Endothelial cell of umbilical vein (primary cell): ENCODE measurements around the gene IL6. TPM values are rescaled to one million over a fixed set of nuclear protein-coding genes. Genes with fewer than 3 reads are reported as not detected.

ENCODE experiments used
- BruUV-seq: library from RNA; stranded (reverse); fragments of 400-500 nt; replicated peaks from 2 replicates; lab custom pipeline; 2021; lab: Mats Ljungman, UMichigan
- CTCF ChIA-PET: fragments of 300-600, 350-600 bp; sonication (Branson Sonifier 250); formaldehyde crosslinking; loops from one replicate; lab custom pipeline; 2021; ENCODE audit warnings: antibody characterized with exemption, inconsistent platforms; lab: Charles Lee
- POLR2A ChIA-PET: fragments of 300-600, 350-600 bp; sonication (Branson Sonifier 250); formaldehyde crosslinking; loops from one replicate; lab custom pipeline; 2021; ENCODE audit warnings: antibody characterized with exemption, inconsistent platforms; lab: Charles Lee
- DNase-seq: peaks from one replicate; pipeline ENCODE4 v3.0.0-alpha.2; 2011; ENCODE audit warnings: low read depth, low spot score
- FAIRE-seq: peaks from 2 replicates; lab custom pipeline; 2011; peaks lifted over from hg19 to GRCh38; lab: Jason Lieb, UNC
- H2AFZ ChIP-seq: 2 replicates; pipeline ENCODE4 v1.6.0; 2012; ENCODE audit warnings: low read depth, low read length, control low read depth, inconsistent platforms
- H3K27ac ChIP-seq: 2 replicates; pipeline ENCODE4 v1.5.1; 2011; ENCODE audit warnings: low read depth, mild to moderate bottlenecking, control low read depth, low read length, moderate library complexity; ENCODE audit not compliant: insufficient read depth
- H3K27me3 ChIP-seq, 2 experiments: 2 replicates each; pipeline versions ENCODE4 v1.6.0 to v1.6.1; 2011; ENCODE audit warnings: low read length in 2 of 2, mixed read lengths in 1 of 2; ENCODE audit not compliant: control insufficient read depth in 2 of 2, insufficient read depth in 2 of 2
- H3K36me3 ChIP-seq, 2 experiments: 2 replicates in 1 of 2; 3 replicates in 1 of 2; pipeline ENCODE4 v1.5.1; 2011; ENCODE audit warnings: low read length in 2 of 2, mild to moderate bottlenecking in 1 of 2, moderate library complexity in 1 of 2; ENCODE audit not compliant: control insufficient read depth in 2 of 2, insufficient read depth in 2 of 2; ENCODE audit errors: extremely low read depth in 1 of 2
- H3K4me1 ChIP-seq: 3 replicates; pipeline ENCODE4 v1.5.1; 2011; ENCODE audit warnings: mild to moderate bottlenecking, low read length; ENCODE audit not compliant: control insufficient read depth, insufficient read depth; ENCODE audit errors: extremely low read depth
- H3K4me2 ChIP-seq: 2 replicates; pipeline ENCODE4 v1.6.1; 2011; ENCODE audit warnings: low read length, control low read depth, mixed read lengths; ENCODE audit not compliant: insufficient read depth
- H3K4me3 ChIP-seq, 3 experiments: fragments of 200-600 bp in 1 of 3; sonication (generic), shearing (Covaris generic) in 1 of 3; replicated peaks in 1 of 3; 2 replicates each; pipeline ENCODE4 v1.5.1; 2011 to 2016; ENCODE audit warnings: control low read depth in 3 of 3, low read length in 3 of 3, mild to moderate bottlenecking in 2 of 3, inconsistent platforms in 1 of 3, low read depth in 1 of 3, moderate library complexity in 1 of 3; ENCODE audit not compliant: insufficient read depth in 1 of 3
- H3K79me2 ChIP-seq: 2 replicates; pipeline ENCODE4 v1.6.0; 2012; ENCODE audit warnings: low read length, inconsistent platforms; ENCODE audit not compliant: control insufficient read depth, insufficient read depth
- H3K9ac ChIP-seq: replicated peaks from 2 replicates; pipeline ENCODE3; 2011; ENCODE audit warnings: low read length, control low read depth; ENCODE audit not compliant: insufficient read depth; ENCODE audit errors: extremely low read depth
- H3K9me1 ChIP-seq: replicated peaks from 3 replicates; pipeline ENCODE4 v1.6.0; 2011; ENCODE audit warnings: mild to moderate bottlenecking, low read length; ENCODE audit not compliant: control insufficient read depth, insufficient read depth; ENCODE audit errors: extremely low read depth
- H3K9me3 ChIP-seq: replicated peaks from 2 replicates; pipeline ENCODE4 v1.5.1; 2012; ENCODE audit warnings: low read length, inconsistent platforms; ENCODE audit not compliant: control insufficient read depth, insufficient read depth
- H4K20me1 ChIP-seq: replicated peaks from 2 replicates; pipeline ENCODE3; 2011; ENCODE audit warnings: mild to moderate bottlenecking, low read length; ENCODE audit not compliant: control insufficient read depth, insufficient read depth; ENCODE audit errors: extremely low read depth
- EZH2 ChIP-seq: IDR thresholded peaks from 2 replicates; pipeline ENCODE4 v1.6.1; 2012; ENCODE audit warnings: borderline replicate concordance, low read depth, mild to moderate bottlenecking, moderate library complexity, low read length, inconsistent platforms; ENCODE audit not compliant: severe bottlenecking
- FOS ChIP-seq: IDR thresholded peaks from 2 replicates; pipeline ENCODE4 v1.6.1; 2011; ENCODE audit warnings: mild to moderate bottlenecking, low read length, moderate library complexity, borderline replicate concordance; ENCODE audit not compliant: insufficient read depth
- JUN ChIP-seq: IDR thresholded peaks from 2 replicates; pipeline ENCODE4 v1.6.1; 2011; ENCODE audit warnings: borderline replicate concordance, low read depth; ENCODE audit not compliant: insufficient read length, insufficient read depth
- MYC ChIP-seq: IDR thresholded peaks from one replicate; pipeline ENCODE4 v1.6.1; 2011; ENCODE audit warnings: mild to moderate bottlenecking, low read depth, low read length
- POLR2AphosphoS5 ChIP-seq: IDR thresholded peaks from 2 replicates; pipeline ENCODE4 v1.6.1; 2012; ENCODE audit warnings: low read depth, mild to moderate bottlenecking, control low read depth, low read length, moderate library complexity; ENCODE audit not compliant: insufficient read depth
- dilution Hi-C: fragments of 300-500 bp; cut with MboI; formaldehyde crosslinking; loops from one replicate; pipeline ENCODE4 v1.15.0; 2019; ENCODE audit warnings: low sequenced_read_pairs; ENCODE audit not compliant: extremely low pct_ligation_motif_present
- intact Hi-C: fragments of 100-400 bp; cut with micrococcal nuclease; formaldehyde crosslinking; loops from one replicate; pipeline ENCODE4 v1.10.0; 2022
- polyA plus RNA-seq, 4 experiments: library from polyadenylated mRNA; depleted of rRNA in 3 of 4; stranded (reverse) in 3 of 4; unstranded in 1 of 4; fragments of >200 nt; gene quantifications; 2 replicates each; pipeline versions ENCODE4 v1.2.1 to v1.2.3, GENCODE V29; 2011 to 2012; ENCODE audit warnings: missing spikeins in 1 of 4
- total RNA-seq: library from RNA; stranded (reverse); gene quantifications from 2 replicates; pipeline ENCODE4 v1.2.3, GENCODE V29; 2021
- TF ChIP-seq, protein P1 (sequence below): IDR thresholded peaks from 2 replicates; pipeline ENCODE4 v1.6.1; 2011; ENCODE audit not compliant: insufficient read depth, insufficient read length

IL6 gene
- total and polyA plus RNA-seq, 2 donors (not counting 3 experiments of a cell fraction or from before 2014, with no cell fraction given): 11.0 to 16.5 TPM

- H3K79me2 ChIP-seq: no peaks in the 10 kb centered on the region
- no peak overlapping the region for H2AFZ ChIP-seq
- H3K36me3 ChIP-seq: no peaks in the 10 kb centered on the region
- H3K9ac ChIP-seq: no peak overlapping the region
- H3K9me1 ChIP-seq: no peaks in the 10 kb centered on the region
- ChIA-PET POLR2A (no interaction called here), CTCF (interaction anchor here (2.4 kb wide), 1 partner anchor 23 kb away, joined by 7 read pairs; no protein-coding TSS in a partner anchor)
- no peaks in the 10 kb centered on the region for H4K20me1 ChIP-seq
- H3K4me2 ChIP-seq: no peak overlapping the region
- no peaks in the 10 kb centered on the region for H3K9me3 ChIP-seq
- FAIRE-seq: no peak
- dilution Hi-C loops (no loop called here), intact Hi-C loops (no loop called here)
- DNase-seq: no peak
- no TSS peak for BruUV-seq
- H3K4me3 ChIP-seq: no peak overlapping the region
- peaks cover 4 to 6% of the 10 kb centered on the region in 2 experiments for H3K27me3 ChIP-seq
- no peak overlapping the region for H3K27ac ChIP-seq
- TF ChIP-seq EZH2: no peak
- TF ChIP-seq, protein P1, sequence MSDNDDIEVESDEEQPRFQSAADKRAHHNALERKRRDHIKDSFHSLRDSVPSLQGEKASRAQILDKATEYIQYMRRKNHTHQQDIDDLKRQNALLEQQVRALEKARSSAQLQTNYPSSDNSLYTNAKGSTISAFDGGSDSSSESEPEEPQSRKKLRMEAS: no peak
- no peak for TF ChIP-seq JUN
- TF ChIP-seq FOS: no peak
- TF ChIP-seq POLR2AphosphoS5: no peak
- H3K4me1 ChIP-seq: no peaks in the 10 kb centered on the region
Observed at GRCh38 chr7:22759721-22760120, 32.7 kb downstream of the IL6 start.

GRCh38 chr7:22762866-22763265, 35.9 kb downstream of the IL6 start:
- no peak overlapping the region for H3K4me2 ChIP-seq
- BruUV-seq: no TSS peak
- no peak overlapping the region for H3K4me3 ChIP-seq
- intact Hi-C loops: no loop called here
- H2AFZ ChIP-seq: no peak overlapping the region
- dilution Hi-C loops: no loop called here
- peaks cover 3 to 4% of the 10 kb centered on the region in 2 experiments for H3K27me3 ChIP-seq
- no peaks in the 10 kb centered on the region for H3K9me3 ChIP-seq
- H3K79me2 ChIP-seq: no peaks in the 10 kb centered on the region
- H3K36me3 ChIP-seq: no peaks in the 10 kb centered on the region
- no peak for DNase-seq
- FAIRE-seq: no peak
- ChIA-PET POLR2A (no interaction called here), CTCF (interaction anchor here (3.7 kb wide), 1 partner anchor 20 kb away, joined by 13 read pairs; no protein-coding TSS in a partner anchor)
- H4K20me1 ChIP-seq: no peaks in the 10 kb centered on the region
- H3K9ac ChIP-seq: no peak overlapping the region
- H3K27ac ChIP-seq: no peak overlapping the region
- no peaks in the 10 kb centered on the region for H3K4me1 ChIP-seq
- TF ChIP-seq, protein P1: no peak
- TF ChIP-seq EZH2 (no peak), FOS (no peak), MYC (no peak)
- H3K9me1 ChIP-seq: no peaks in the 10 kb centered on the region
